ENCODE measurements around the gene SULT1C3.
"Not testable (repeated sequence)": the region's sequence is repeated elsewhere in the genome, so short reads cannot be mapped to it uniquely, and the experiment has no call there.

SULT1C3 gene

DNA sequence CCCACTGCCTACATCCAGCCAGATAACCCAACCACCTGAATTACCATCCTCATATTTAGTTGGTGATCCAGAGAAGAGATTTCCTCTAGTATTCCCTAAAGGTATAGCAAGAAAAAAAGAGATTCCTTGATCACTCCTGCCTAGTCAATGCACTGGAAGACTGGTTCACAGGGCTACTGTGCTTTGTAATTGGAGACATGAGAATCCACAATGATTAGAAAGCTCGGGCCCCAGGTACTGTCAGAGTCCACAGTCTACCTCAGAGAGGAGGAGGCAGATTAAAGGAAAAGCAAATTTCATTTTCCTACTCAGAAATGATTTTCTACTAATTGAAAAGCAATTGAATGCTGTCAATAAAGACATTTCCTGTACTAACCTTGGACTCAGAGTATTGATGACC, 22.3 kb downstream of the SULT1C3 start:
- in situ Hi-C loops (cut with HindIII; ENCODE audit: low pct_unique_long_range_greater_than_20kb, low sequenced_read_pairs): no loop called here
- no peak for TF ChIP-seq JUND (IDR thresholded peaks at IDR 0.05; ENCODE audit: low read depth)
- no peak for DNase-seq (ENCODE audit: low read depth in 1 of 2, low spot score in 1 of 2)

DNA sequence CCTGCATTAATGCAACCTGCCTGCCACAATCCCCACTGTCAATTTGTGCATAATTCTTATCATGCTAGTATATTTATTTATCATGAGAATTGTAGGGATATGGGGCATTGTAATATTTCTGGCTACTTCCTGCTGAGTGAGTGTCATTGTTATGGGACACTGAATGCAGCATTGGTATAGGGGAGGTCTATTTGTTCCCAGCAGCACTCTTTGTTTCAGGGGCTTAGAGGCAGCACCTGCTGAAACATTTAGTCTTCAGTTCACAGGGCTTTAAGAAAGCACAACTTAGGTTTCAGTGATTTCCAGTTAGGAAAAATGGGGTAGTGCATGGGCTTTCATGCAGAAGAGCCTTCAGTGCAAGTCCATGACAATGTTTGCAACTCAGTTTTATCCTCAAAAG, 23.6 kb downstream of the SULT1C3 start:
- no peak for TF ChIP-seq JUND (IDR thresholded peaks at IDR 0.05; ENCODE audit: low read depth)
- no peak for DNase-seq (ENCODE audit: low read depth in 1 of 2, low spot score in 1 of 2)
- in situ Hi-C loops (cut with HindIII; ENCODE audit: low pct_unique_long_range_greater_than_20kb, low sequenced_read_pairs): no loop called here

DNA sequence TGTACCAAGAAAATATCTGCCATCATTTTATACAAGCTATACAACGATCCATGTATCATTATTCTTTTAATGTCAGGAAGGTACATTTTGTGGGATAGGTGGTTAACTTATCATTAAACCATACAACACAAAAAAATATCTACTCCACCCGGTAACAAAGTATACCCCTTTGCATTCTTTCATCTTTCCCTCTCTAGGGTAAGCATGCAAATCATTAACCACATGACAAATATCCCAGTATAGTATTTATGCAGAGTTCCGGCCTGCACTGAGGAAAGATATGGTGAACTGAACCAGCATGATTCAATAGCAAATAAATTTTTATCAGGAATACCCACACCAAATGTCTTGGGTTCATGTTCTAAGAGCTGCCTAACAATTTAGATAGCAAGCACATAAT, 26.4 kb downstream of the SULT1C3 start:
- no peak for TF ChIP-seq JUND (IDR thresholded peaks at IDR 0.05; ENCODE audit: low read depth)
- no peak for DNase-seq (ENCODE audit: low read depth in 1 of 2, low spot score in 1 of 2)
- in situ Hi-C loops (cut with HindIII; ENCODE audit: low pct_unique_long_range_greater_than_20kb, low sequenced_read_pairs): no loop called here

DNA sequence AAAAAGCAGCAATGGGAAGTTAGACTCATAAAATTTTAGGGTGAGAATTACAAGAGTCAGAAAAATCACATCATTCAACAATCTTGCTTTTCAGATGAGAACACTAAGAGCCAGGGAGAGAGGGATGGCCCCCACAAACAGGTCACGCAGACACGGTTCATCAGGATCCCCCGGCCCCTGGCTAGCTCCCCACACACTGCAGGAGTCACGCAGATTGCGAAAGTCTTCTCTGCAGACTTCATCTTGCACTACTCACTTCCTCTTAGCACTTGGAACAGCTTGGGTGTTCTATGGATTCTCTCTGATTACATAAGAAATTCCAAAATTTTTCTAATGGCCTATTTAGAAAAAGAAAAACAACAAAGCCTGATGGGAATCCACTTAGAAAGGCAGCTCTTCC, 27.3 kb downstream of the SULT1C3 start:
- no peak for TF ChIP-seq JUND (IDR thresholded peaks at IDR 0.05; ENCODE audit: low read depth)
- in situ Hi-C loops (cut with HindIII; ENCODE audit: low pct_unique_long_range_greater_than_20kb, low sequenced_read_pairs): no loop called here
- DNase-seq (ENCODE audit: low read depth in 1 of 2, low spot score in 1 of 2): no peak

DNA sequence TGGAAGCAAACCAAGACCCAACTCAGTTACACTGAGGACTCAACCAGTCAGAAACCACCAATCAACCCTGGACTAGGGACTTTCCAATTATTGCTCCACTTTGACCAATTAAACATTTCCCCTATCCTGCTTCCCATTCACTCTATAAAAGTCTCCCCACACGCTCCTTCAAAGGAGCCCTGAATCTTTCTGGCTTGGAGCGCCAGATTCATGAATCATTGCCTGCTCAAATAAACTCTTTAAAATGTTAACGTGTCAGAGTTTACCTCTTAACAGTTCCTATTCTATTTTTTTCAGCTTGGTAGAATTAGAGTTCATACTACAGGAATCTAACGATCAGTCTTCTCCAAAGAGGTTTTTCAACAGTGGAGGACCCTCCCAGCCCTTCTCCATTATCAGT, 28.2 kb downstream of the SULT1C3 start:
- DNase-seq (ENCODE audit: low read depth in 1 of 2, low spot score in 1 of 2): no peak
- in situ Hi-C loops (cut with HindIII; ENCODE audit: low pct_unique_long_range_greater_than_20kb, low sequenced_read_pairs): no loop called here
- TF ChIP-seq JUND (IDR thresholded peaks at IDR 0.05; ENCODE audit: low read depth): no peak

DNA sequence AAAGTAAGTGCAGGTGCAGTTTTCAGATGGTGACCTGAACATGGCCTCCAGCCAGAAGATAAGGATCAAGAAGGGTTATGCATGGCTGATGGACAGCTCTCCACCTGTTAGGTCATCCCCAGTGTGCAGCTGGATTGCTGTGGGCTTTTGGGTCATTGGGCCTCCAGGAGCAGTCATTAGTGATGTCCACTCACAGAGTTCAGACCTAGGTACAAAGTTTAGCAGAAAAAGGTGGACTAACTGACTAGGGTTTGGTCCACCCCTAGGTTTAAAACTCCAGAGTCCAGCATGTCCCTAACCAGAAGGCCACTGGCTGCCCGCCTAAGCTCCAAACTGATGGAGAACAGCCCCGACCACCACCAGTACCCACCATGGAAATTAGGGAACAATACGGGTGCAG, 30.6 kb downstream of the SULT1C3 start:
- in situ Hi-C loops (cut with HindIII; ENCODE audit: low pct_unique_long_range_greater_than_20kb, low sequenced_read_pairs): no loop called here
- TF ChIP-seq JUND (IDR thresholded peaks at IDR 0.05; ENCODE audit: low read depth): no peak
- DNase-seq (ENCODE audit: low read depth in 1 of 2, low spot score in 1 of 2): peak in 1 of 2 experiments; percentile 2

DNA sequence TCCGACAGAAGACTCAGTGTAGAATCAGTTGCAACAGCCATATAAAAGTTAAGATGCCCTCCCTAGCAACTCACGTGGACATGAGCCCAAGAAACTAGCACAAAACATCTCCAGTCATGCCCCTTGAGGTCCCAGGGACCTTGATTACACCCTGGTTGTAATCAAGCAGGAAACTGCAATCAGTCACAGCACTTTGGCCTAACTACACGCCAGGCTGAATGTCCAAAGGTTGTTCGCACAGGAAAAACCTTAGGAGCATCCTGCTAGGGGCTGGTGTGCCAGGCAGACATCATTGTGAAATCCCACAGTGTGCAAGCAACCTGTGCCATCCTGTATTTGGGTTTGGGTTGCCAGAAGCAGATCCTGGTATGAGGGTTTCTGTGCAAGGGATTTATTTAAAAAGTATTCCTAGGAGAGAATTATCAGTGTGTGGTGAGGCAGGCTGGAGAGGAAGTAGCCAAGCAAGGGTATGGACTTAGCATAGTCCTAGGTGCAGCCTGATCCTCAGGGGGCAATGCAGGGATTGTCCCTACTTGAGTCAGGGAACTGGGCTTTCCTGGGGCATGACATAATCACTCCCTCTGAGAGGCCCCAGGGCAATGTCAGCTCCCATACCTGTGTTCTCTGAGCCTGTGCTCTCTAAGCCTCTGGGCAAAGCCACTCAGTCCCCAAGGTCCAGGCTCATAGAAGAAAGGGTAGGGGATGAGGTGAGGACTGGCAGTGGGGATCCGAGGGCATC, 31.2 kb downstream of the SULT1C3 start:
- no peak for TF ChIP-seq JUND (IDR thresholded peaks at IDR 0.05; ENCODE audit: low read depth)
- in situ Hi-C loops (cut with HindIII; ENCODE audit: low pct_unique_long_range_greater_than_20kb, low sequenced_read_pairs): no loop called here

DNA sequence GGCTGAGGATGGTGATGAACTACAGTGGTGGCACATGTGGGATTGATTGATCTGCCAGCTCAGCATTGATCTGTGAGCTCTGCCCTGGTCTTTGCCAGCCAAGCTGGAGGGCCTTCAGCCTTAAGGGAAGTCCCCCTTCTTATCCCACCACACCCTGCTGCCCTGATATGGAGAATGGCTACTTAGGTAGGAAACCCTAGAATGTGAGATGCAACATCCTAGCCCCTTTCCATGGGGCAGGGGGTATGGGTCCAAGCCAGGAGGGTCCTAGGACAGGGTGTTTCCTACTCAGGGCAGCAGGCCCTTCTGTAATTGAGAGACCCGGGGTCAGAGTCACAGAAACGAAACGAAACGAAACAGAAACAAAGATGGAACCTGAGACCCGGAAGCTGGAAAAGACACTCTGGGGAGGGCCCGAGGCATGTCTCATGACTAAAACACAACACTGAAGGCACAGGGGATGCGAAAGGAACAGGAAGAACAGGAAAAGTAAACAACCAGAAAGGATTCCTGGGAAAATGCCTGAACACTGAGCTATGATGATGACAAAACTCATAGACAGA, 32.0 kb downstream of the SULT1C3 start:
- peak; percentile 32 to 82 for DNase-seq (ENCODE audit: low read depth in 1 of 2, low spot score in 1 of 2)
- TF ChIP-seq JUND (IDR thresholded peaks at IDR 0.05; ENCODE audit: low read depth): no peak
- in situ Hi-C loops (cut with HindIII; ENCODE audit: low pct_unique_long_range_greater_than_20kb, low sequenced_read_pairs): no loop called here

More for the DNA sequence above, 31.2 kb downstream of the SULT1C3 start:
- no peak for DNase-seq (ENCODE audit: low read depth in 1 of 2, low spot score in 1 of 2)

DNA sequence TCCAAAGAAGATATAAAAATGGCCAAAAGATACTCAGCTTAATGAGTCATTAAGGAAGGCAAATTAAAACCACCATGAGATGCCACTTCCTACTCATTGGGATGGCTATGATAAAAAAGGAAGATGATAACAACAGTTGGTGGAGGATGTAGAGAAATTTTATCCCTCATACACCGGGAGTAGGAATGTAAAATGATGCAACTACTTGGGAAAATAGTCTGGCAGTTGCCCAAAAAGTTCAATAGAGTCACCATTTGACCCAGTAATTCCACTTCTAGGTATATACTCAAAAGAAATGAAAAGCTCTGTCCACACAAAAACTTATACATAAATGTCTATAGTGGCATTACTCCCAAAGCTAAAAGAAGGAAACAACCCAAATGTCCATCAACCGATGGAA, 38.9 kb downstream of the SULT1C3 start:
- DNase-seq (ENCODE audit: low read depth in 1 of 2, low spot score in 1 of 2): no peak
- no peak for TF ChIP-seq JUND (IDR thresholded peaks at IDR 0.05; ENCODE audit: low read depth)
- in situ Hi-C loops (cut with HindIII; ENCODE audit: low pct_unique_long_range_greater_than_20kb, low sequenced_read_pairs): no loop called here

DNA sequence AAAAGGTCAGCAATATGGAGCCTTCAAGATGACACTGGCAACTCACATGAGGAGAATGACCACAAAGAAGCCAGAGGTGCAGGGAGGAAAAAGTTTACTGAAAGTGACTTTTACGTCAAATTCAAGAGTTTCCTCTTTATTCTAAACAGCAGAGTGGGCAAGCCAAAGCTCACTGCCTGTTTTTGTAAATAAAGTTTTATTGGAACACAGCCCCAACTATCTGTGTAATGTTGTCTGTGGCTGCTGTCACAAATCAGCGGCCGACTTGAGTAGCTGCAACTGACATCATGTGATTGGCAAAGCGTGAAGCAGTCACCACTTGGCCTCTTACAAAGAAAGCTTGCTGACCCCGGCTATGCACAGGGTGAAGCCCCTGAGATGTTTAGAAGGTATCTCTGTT, 39.7 kb downstream of the SULT1C3 start:
- TF ChIP-seq JUND (IDR thresholded peaks at IDR 0.05; ENCODE audit: low read depth): no peak
- no peak for DNase-seq (ENCODE audit: low read depth in 1 of 2, low spot score in 1 of 2)
- in situ Hi-C loops (cut with HindIII; ENCODE audit: low pct_unique_long_range_greater_than_20kb, low sequenced_read_pairs): no loop called here

DNA sequence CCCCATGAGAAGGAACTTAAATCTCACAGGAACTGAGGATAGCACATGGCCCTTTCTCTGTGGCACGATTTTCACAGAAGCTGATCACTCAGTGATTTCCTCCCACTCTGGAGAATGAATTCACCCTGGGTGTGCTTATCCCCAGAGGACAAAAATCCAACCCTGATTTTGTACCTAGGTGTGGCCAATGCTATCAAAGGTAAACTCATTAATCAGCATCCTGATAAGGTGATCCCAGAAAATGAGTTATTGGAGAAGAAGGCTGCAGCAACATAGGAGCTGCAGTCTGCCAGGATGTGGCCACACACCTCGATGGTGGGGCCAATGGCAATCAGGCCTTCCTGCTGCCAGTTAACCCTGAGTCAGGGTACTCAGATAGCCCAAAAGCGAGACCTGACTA, 40.7 kb downstream of the SULT1C3 start:
- TF ChIP-seq JUND (IDR thresholded peaks at IDR 0.05; ENCODE audit: low read depth): no peak
- DNase-seq (ENCODE audit: low read depth in 1 of 2, low spot score in 1 of 2): no peak
- in situ Hi-C loops (cut with HindIII; ENCODE audit: low pct_unique_long_range_greater_than_20kb, low sequenced_read_pairs): no loop called here

DNA sequence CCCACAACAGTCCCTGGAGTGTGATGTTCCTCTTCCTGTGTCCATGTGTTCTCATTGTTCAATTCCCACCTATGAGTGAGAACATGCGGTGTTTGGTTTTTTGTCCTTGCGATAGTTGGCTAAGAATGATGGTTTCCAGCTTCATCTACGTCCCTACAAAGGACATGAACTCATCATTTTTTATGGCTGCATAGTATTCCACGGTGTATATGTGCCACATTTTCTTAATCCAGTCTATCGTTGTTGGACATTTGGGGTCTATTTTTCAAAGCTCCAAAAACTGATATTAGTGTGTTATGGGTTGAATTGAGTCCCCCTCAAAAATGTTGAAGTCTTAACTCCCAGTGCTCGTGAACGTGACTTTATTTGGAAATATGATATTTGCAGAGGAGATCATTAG, 44.8 kb downstream of the SULT1C3 start:
- in situ Hi-C loops (cut with HindIII; ENCODE audit: low pct_unique_long_range_greater_than_20kb, low sequenced_read_pairs); DNase-seq (ENCODE audit: low read depth in 1 of 2, low spot score in 1 of 2): not testable (repeated sequence)

DNA sequence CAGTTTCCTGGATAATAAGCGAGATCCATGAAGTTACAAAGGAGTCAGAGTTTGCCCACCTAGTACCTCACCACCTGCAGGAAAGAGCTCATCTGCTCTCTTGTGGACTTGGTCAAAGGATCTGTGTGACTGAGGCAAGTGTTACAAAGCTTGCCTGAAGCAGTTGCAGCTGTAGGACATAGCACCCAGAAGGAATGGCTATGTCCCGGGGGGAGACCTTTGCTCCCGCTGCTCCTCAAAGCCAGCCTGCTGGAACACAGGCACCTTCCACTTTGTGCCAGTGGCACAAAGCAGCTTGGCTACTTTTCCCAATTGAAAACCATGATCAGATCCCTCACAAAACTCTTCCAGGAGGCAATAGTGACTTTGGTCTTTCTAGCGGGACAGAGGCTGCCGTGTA, 45.8 kb downstream of the SULT1C3 start:
- no peak for DNase-seq (ENCODE audit: low read depth in 1 of 2, low spot score in 1 of 2)
- no peak for TF ChIP-seq JUND (IDR thresholded peaks at IDR 0.05; ENCODE audit: low read depth)
- in situ Hi-C loops (cut with HindIII; ENCODE audit: low pct_unique_long_range_greater_than_20kb, low sequenced_read_pairs): no loop called here

DNA sequence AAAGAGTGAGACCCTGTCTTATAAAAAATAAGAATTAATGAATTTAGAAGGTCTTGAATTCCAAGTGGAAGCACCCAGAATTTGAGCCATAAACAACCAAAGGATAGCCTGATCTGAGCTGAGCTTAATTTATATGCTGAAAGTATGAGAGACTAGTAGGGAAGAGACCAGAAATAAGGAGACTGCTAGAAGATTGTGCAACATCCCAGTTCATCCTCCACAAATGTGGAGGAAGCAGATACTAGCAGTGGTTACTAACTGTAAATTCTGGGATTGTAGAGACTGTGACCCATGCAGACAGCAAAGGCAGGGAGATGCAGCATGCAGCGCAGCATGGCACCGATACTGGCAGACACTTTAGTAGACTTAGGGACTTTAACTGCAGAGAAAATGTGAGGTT, 47.4 kb downstream of the SULT1C3 start:
- DNase-seq (ENCODE audit: low read depth in 1 of 2, low spot score in 1 of 2): no peak
- in situ Hi-C loops (cut with HindIII; ENCODE audit: low pct_unique_long_range_greater_than_20kb, low sequenced_read_pairs): no loop called here
- TF ChIP-seq JUND (IDR thresholded peaks at IDR 0.05; ENCODE audit: low read depth): no peak

Data from T47D (cell line).